Upper lobe of left lung (tissue), 4 donors: ENCODE data around the gene CDCP2.

Experiments
- EP300 ChIP-seq, 4 donors: sonication (generic); formaldehyde crosslinking; IDR thresholded peaks; one replicate each; pipeline ENCODE4 v1.5.1; 2017; ENCODE audit warnings: antibody characterized with exemption in 4 of 4, control low read depth in 2 of 4
- POLR2A ChIP-seq, 4 donors: fragments of 450-650 bp; IDR thresholded peaks; one replicate each; pipeline ENCODE4 v1.5.1; 2016 to 2017; ENCODE audit warnings: antibody characterized with exemption in 4 of 4, mild to moderate bottlenecking in 2 of 4
- POLR2AphosphoS5 ChIP-seq, 2 donors: sonication (generic); formaldehyde crosslinking; IDR thresholded peaks; one replicate each; pipeline ENCODE4 v1.5.1; 2017; ENCODE audit warnings: antibody characterized with exemption in 2 of 2
- TF ChIP-seq, protein P1 (sequence below), 6 experiments: fragments of 450-650 bp in 4 of 6; fragments of 200-600 bp in 2 of 6; sonication (generic) in 2 of 6; IDR thresholded peaks; one replicate each; pipeline ENCODE4 v1.5.1; 2016 to 2019; ENCODE audit warnings: antibody characterized with exemption in 6 of 6

- no peak for TF ChIP-seq EP300 (IDR thresholded peaks at IDR 0.05)
- TF ChIP-seq, protein P1, sequence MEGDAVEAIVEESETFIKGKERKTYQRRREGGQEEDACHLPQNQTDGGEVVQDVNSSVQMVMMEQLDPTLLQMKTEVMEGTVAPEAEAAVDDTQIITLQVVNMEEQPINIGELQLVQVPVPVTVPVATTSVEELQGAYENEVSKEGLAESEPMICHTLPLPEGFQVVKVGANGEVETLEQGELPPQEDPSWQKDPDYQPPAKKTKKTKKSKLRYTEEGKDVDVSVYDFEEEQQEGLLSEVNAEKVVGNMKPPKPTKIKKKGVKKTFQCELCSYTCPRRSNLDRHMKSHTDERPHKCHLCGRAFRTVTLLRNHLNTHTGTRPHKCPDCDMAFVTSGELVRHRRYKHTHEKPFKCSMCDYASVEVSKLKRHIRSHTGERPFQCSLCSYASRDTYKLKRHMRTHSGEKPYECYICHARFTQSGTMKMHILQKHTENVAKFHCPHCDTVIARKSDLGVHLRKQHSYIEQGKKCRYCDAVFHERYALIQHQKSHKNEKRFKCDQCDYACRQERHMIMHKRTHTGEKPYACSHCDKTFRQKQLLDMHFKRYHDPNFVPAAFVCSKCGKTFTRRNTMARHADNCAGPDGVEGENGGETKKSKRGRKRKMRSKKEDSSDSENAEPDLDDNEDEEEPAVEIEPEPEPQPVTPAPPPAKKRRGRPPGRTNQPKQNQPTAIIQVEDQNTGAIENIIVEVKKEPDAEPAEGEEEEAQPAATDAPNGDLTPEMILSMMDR (IDR thresholded peaks at IDR 0.05) = no peak
- TF ChIP-seq POLR2A (IDR thresholded peaks at IDR 0.05) = no peak
- no peak for TF ChIP-seq POLR2AphosphoS5 (IDR thresholded peaks at IDR 0.05)
These were observed 37.8 kb downstream of the CDCP2 start for GRCh38 chr1:54114955-54115354.
